GM10266 (cell line): ENCODE results near the gene GALNT3.

Experiments
- DNase-seq: peaks from one replicate; pipeline ENCODE4 v3.0.0; 2012; ENCODE audit errors: extremely low spot score
- TF ChIP-seq, protein P1 (sequence below): IDR thresholded peaks from 2 replicates; pipeline ENCODE4 v1.5.1; 2012; ENCODE audit warnings: mild to moderate bottlenecking, low read depth; ENCODE audit not compliant: control insufficient read depth, insufficient read depth; ENCODE audit errors: missing control alignments

GALNT3 gene

DNA sequence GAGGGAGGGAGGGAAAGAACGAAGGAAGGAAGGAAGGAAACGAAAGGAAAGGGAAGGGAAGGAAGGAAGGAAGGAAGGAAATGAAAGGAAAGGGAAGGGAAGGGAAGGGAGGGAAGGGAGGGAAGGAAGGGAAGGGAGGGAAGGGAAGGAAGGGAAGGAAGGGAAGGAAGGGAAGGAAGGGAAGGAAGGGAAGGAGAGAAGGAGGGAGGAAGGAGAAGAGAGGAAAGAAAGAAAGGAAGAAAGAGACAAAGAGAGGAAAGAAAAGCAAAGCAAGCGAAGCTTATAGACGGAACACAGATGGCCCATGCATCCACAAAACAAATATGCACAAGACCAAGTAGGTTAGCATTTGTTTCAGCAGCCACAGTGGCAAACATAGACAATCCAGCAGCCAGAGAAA is 20.4 kb upstream of the GALNT3 start:
- no peak for DNase-seq
- TF ChIP-seq, protein P1, sequence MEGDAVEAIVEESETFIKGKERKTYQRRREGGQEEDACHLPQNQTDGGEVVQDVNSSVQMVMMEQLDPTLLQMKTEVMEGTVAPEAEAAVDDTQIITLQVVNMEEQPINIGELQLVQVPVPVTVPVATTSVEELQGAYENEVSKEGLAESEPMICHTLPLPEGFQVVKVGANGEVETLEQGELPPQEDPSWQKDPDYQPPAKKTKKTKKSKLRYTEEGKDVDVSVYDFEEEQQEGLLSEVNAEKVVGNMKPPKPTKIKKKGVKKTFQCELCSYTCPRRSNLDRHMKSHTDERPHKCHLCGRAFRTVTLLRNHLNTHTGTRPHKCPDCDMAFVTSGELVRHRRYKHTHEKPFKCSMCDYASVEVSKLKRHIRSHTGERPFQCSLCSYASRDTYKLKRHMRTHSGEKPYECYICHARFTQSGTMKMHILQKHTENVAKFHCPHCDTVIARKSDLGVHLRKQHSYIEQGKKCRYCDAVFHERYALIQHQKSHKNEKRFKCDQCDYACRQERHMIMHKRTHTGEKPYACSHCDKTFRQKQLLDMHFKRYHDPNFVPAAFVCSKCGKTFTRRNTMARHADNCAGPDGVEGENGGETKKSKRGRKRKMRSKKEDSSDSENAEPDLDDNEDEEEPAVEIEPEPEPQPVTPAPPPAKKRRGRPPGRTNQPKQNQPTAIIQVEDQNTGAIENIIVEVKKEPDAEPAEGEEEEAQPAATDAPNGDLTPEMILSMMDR = no peak

DNA sequence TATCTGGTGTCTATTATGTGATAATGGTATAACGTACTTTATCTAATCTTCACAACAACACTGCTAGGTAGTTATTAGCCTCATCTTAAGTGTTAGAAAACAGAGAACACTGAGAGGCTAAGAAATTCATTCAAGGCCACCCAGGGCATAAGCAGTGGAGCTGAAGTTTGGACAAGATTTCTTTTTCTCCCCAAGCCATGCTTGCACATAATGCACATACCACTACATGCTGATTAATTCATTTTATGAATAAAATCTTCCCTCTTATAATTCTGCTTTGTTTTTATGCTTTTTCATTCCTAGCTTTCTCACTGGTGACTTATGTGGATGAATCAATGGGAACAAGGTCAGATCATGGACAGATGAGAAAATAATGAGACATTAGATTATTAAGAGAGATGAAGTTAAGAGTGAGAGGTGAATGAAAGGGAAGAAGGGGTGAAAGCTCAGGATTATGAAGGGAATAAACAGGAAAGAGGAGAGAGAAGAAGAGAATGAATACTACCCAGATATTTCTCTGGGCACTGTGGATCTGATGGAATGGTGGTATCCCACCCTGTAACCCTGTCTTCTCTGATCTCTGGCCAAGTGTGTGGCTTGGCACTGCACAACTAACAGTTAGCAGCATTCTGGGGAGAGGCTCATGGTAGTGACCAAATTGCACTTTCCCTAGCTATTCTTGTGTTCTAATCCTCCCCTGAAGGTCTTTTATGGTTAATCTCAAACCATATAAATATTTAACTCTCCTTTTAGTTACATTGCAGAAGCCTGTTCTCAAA is 17.7 kb upstream of the GALNT3 start:
- no peak for DNase-seq
- TF ChIP-seq, protein P1 = no peak

DNA sequence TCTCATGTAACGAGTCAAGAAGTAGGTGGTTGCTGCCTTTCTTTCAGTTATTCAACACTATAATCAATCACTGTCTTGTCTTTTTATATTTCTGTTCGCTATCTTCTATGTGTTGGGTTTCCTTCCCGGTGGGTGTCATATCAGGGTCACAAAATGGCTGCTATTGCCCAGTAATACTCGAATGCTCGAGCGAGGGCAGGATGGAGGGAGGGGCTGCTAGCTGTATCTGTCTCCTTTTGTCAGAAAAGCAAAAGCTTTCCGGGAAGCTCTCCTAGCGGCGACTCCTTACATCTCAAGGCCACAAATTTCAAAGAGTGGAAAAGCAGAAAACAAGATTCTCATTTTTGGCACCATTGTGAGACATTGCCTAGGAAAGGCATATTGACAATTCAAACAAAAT is 16.4 kb upstream of the GALNT3 start:
- TF ChIP-seq, protein P1 = no peak
- no peak for DNase-seq

DNA sequence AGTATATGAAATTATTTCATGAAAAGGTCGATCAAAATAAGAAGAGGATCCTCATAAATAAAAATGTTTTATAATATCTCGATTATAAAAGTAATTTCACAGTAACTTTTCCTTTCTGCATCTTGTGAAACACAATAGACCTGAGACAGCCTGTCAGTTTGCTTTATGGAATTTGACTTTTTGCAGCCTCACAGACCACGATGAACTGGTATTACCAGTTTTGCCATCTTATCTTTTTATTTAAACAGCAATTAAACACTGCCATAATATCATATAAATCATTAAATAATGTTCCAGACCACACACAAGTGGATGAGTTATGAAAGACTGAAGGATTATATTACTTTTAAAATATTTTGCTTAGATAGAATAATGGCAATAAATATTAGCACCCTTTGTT is 10.7 kb upstream of the GALNT3 start:
- DNase-seq = no peak
- TF ChIP-seq, protein P1 = no peak

DNA sequence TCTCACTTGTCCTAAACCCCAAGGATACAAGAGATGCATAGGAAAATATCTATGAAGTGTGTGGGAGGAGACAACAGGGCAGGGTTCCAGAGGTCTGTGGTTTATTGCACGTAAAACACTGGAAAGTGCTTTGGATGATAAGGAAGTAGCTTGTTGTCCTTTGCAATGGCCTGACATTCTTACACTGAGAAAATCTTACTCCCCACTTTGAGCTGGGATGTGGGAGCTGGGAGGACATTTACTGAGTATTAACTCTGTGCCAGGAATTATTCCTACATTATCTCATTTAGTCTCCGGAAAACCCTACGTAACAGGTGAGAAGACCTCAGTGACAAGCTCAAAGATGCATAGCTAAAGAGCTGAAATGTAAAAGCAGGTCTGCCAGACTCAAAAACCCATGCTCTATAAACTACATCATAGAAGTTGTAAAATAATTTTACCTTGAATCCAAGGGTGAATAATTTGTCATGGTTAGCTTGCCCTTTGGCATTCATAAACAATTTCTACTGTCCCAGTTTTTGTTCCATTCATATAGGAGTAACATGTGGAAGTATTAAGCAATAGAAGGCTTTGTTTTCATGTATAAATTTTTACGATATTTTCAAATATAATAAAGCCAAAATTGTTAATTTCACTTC is 9.2 kb upstream of the GALNT3 start:
- DNase-seq = no peak
- TF ChIP-seq, protein P1 = no peak

DNA sequence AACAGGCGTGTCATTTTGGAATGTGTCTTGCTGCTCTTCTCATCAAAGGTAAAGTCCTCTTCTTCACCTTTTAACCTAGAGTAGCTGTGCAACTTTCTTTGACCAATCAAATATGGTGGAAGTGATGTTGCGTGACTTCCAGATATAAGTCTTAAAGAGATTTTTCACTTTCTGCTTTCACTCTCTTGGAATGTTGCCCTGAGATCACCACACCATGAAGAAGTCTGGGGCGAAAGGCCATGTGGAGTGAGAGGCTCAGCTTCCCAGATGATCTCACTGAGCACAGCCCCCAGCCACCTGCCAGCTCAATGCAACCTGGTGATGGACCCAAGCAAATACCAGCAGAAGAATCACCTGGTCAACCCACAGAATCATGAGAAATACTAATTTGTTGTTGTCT is 7.1 kb upstream of the GALNT3 start:
- no peak for DNase-seq
- TF ChIP-seq, protein P1 = no peak
